ENCODE measurements around the gene AFF2. TPM values are rescaled to one million over a fixed set of nuclear protein-coding genes. Genes with fewer than 3 reads are reported as not detected.

AFF2 gene
- total RNA-seq, 1 donor from 2014 or later, result 2.3 TPM

GRCh38 chrX:148917441-148917840 lies 417.0 kb downstream of the AFF2 start:
- no peak for DNase-seq (ENCODE audit: low spot score)

GRCh38 chrX:148923631-148924030 lies 423.2 kb downstream of the AFF2 start:
- no peak for DNase-seq (ENCODE audit: low spot score)

GRCh38 chrX:148926371-148926770 lies 426.0 kb downstream of the AFF2 start:
- DNase-seq (ENCODE audit: low spot score), result no peak

GRCh38 chrX:148928811-148929210 lies 428.4 kb downstream of the AFF2 start:
- no peak for DNase-seq (ENCODE audit: low spot score)

- DNase-seq (ENCODE audit: low spot score), result no peak
Observed at GRCh38 chrX:148929686-148930085, 429.3 kb downstream of the AFF2 start.

- DNase-seq (ENCODE audit: low spot score), result no peak
Observed at GRCh38 chrX:148930206-148930729, 429.9 kb downstream of the AFF2 start.

- DNase-seq (ENCODE audit: low spot score), result no peak
Observed at GRCh38 chrX:148933881-148934280, 433.5 kb downstream of the AFF2 start.

GRCh38 chrX:148938348-148938747 lies 437.9 kb downstream of the AFF2 start:
- no peak for DNase-seq (ENCODE audit: low spot score)

- DNase-seq (ENCODE audit: low spot score), result no peak
Observed at GRCh38 chrX:148940411-148940996, 440.1 kb downstream of the AFF2 start.

GRCh38 chrX:148942754-148943153 lies 442.3 kb downstream of the AFF2 start:
- DNase-seq (ENCODE audit: low spot score), result no peak

GRCh38 chrX:148947399-148947975 lies 447.1 kb downstream of the AFF2 start:
- DNase-seq (ENCODE audit: low spot score), result no peak

GRCh38 chrX:148956352-148956751 lies 455.9 kb downstream of the AFF2 start:
- no peak for DNase-seq (ENCODE audit: low spot score)

- no peak for DNase-seq (ENCODE audit: low spot score)
Observed at GRCh38 chrX:148958901-148959300, 458.5 kb downstream of the AFF2 start.

- DNase-seq (ENCODE audit: low spot score), result no peak
Observed at GRCh38 chrX:148960060-148960459, 459.6 kb downstream of the AFF2 start.

GRCh38 chrX:148961985-148962384 lies 461.6 kb downstream of the AFF2 start:
- DNase-seq (ENCODE audit: low spot score), result no peak

- DNase-seq (ENCODE audit: low spot score), result no peak
Observed at GRCh38 chrX:148976571-148977400, 476.4 kb downstream of the AFF2 start.

GRCh38 chrX:148979786-148980185 lies 479.4 kb downstream of the AFF2 start:
- DNase-seq (ENCODE audit: low spot score), result no peak

- DNase-seq (ENCODE audit: low spot score), result no peak
Observed at GRCh38 chrX:148984238-148984637, 483.8 kb downstream of the AFF2 start.

GRCh38 chrX:148991502-148991901 lies 491.1 kb downstream of the AFF2 start:
- DNase-seq (ENCODE audit: low spot score), result no peak

- DNase-seq (ENCODE audit: low spot score), result no peak
Observed at GRCh38 chrX:148995661-148996060, 495.2 kb downstream of the AFF2 start.

GRCh38 chrX:149002320-149002719 lies 501.9 kb downstream of the AFF2 start:
- no peak for DNase-seq (ENCODE audit: low spot score)

- DNase-seq (ENCODE audit: low spot score), result no peak
Observed at GRCh38 chrX:149003863-149004660, 503.6 kb downstream of the AFF2 start.

All from ureter (tissue), 1 donor.